Type B pancreatic cell (in vitro differentiated cells): ENCODE measurements around the gene PTGIS. TPM values are rescaled to one million over a fixed set of nuclear protein-coding genes. Genes with fewer than 3 reads are reported as not detected.
"Not testable (repeated sequence)": the region's sequence is repeated elsewhere in the genome, so short reads cannot be mapped to it uniquely, and the experiment has no call there.

ENCODE experiments used
- DNase-seq: peaks from one replicate; pipeline ENCODE4 v3.0.0; 2021; ENCODE audit warnings: mixed read lengths; ENCODE audit not compliant: unreplicated experiment; ENCODE audit errors: extremely low spot score
- H3K27ac Mint-ChIP-seq: 2 replicates; pipeline ENCODE4 v1.8.0; 2021; ENCODE audit warnings: mild to moderate bottlenecking, mixed read lengths
- H3K27me3 Mint-ChIP-seq: 2 replicates; pipeline ENCODE4 v1.8.0; 2021; ENCODE audit warnings: mixed read lengths
- H3K36me3 Mint-ChIP-seq: 2 replicates; pipeline ENCODE4 v1.8.0; 2021; ENCODE audit warnings: mixed read lengths
- H3K4me1 Mint-ChIP-seq: one replicate; pipeline ENCODE4 v1.8.0; 2021; ENCODE audit warnings: mixed read lengths; ENCODE audit not compliant: unreplicated experiment
- H3K4me3 Mint-ChIP-seq: 2 replicates; pipeline ENCODE4 v1.8.0; 2021; ENCODE audit warnings: mild to moderate bottlenecking, mixed read lengths
- H3K9me3 Mint-ChIP-seq: 2 replicates; pipeline ENCODE4 v1.8.0; 2021; ENCODE audit warnings: mixed read lengths
- CTCF ChIP-seq: fragments of 200-600 bp; sonication (generic); conservative IDR thresholded peaks from 2 replicates; pipeline ENCODE4 v1.5.0; 2021; ENCODE audit warnings: antibody characterized with exemption, mild to moderate bottlenecking
- total RNA-seq: library from RNA; stranded (reverse); gene quantifications from 2 replicates; pipeline ENCODE4 v1.2.1, GENCODE V29; 2021; ENCODE audit warnings: low replicate concordance

Gene PTGIS
- total RNA-seq, 1 donor from 2014 or later = 33.3 TPM

GRCh38 chr20:49566401-49567364 is 1.3 kb downstream of the PTGIS start:
- DNase-seq = no peak
- Mint-ChIP-seq H3K27me3 (peaks cover 21% of the 10 kb centered on the region), H3K4me1 (peaks cover 29% of the 10 kb centered on the region), H3K27ac (no peak overlapping the region), H3K36me3 (no peaks in the 10 kb centered on the region), H3K9me3 (no peaks in the 10 kb centered on the region), H3K4me3 (peak overlapping the region; percentile 78)
- TF ChIP-seq CTCF = no peak

DNA sequence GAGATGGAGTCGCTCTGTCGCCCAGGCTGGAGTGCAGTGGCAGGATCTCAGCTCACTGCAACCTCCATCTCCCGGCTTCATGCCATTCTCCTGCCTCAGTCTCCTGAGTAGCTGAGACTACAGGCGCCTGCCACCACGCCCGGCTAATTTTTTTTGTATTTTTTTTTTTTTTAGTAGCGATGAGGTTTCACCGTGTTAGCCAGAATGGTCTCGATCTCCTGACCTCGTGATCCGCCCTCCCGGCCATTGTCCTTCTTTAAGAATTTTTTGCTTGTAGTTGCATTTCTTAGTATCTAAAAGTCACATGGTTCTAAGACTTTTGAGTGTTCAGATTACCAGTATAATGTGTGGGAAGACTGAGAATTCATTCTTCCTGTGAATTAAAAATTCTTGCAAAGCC is 2.9 kb downstream of the PTGIS start:
- H3K4me3 Mint-ChIP-seq, DNase-seq, H3K27ac Mint-ChIP-seq, H3K9me3 Mint-ChIP-seq, H3K36me3 Mint-ChIP-seq: not testable (repeated sequence)
- peaks cover 17% of the 10 kb centered on the region for H3K4me1 Mint-ChIP-seq
- peaks cover 11% of the 10 kb centered on the region for H3K27me3 Mint-ChIP-seq

GRCh38 chr20:49563015-49563980 is 4.6 kb downstream of the PTGIS start:
- H3K4me3 Mint-ChIP-seq = no peak overlapping the region
- DNase-seq = no peak
- peaks cover 16% of the 10 kb centered on the region for H3K4me1 Mint-ChIP-seq
- H3K36me3 Mint-ChIP-seq = peaks cover 7% of the 10 kb centered on the region
- no peak overlapping the region for H3K27ac Mint-ChIP-seq
- no peaks in the 10 kb centered on the region for H3K9me3 Mint-ChIP-seq
- TF ChIP-seq CTCF = no peak
- H3K27me3 Mint-ChIP-seq = no peaks in the 10 kb centered on the region

- H3K27ac Mint-ChIP-seq = no peak overlapping the region
- H3K4me3 Mint-ChIP-seq = no peak overlapping the region
- H3K9me3 Mint-ChIP-seq = no peaks in the 10 kb centered on the region
- no peak for DNase-seq
- H3K36me3 Mint-ChIP-seq = peaks cover 7% of the 10 kb centered on the region
- TF ChIP-seq CTCF = no peak
- peaks cover 16% of the 10 kb centered on the region for H3K4me1 Mint-ChIP-seq
- H3K27me3 Mint-ChIP-seq = no peaks in the 10 kb centered on the region
Observed at GRCh38 chr20:49562311-49563014, 5.5 kb downstream of the PTGIS start.

DNA sequence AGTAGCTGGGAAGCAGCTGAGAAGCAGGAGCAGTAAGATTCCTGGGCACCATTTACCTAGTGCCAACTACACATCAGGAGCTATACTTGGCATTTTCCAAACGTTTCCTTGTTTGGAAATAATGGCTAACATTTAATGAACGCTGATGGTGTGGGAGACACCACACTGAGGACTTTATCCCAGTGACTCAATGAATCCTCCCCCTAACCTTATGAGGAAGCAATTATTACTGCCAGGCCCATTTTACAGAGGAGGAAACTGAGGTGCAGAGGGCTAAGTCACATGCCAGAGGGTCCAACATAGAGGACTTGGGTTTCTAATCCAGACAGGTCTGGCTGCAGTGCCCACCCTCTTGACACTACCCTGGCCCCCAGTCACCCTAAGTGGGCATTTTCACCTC is 6.1 kb downstream of the PTGIS start:
- Mint-ChIP-seq H3K27me3 (no peaks in the 10 kb centered on the region), H3K27ac (no peak overlapping the region), H3K9me3 (no peaks in the 10 kb centered on the region), H3K4me1 (peaks cover 15% of the 10 kb centered on the region), H3K4me3 (no peak overlapping the region), H3K36me3 (peaks cover 7% of the 10 kb centered on the region)
- DNase-seq = no peak
- no peak for TF ChIP-seq CTCF
